C4-2B (cell line): ENCODE measurements around the gene NUP62.

Source experiments
- ZFX ChIP-seq: fragments of 450-650 bp; IDR thresholded peaks from 2 replicates; pipeline ENCODE4 v1.6.1; 2017
- TF ChIP-seq, protein P1 (sequence below): fragments of 450-650 bp; conservative IDR thresholded peaks from 2 replicates; pipeline ENCODE4 v1.5.1; 2017; ENCODE audit warnings: mild to moderate bottlenecking

DNA sequence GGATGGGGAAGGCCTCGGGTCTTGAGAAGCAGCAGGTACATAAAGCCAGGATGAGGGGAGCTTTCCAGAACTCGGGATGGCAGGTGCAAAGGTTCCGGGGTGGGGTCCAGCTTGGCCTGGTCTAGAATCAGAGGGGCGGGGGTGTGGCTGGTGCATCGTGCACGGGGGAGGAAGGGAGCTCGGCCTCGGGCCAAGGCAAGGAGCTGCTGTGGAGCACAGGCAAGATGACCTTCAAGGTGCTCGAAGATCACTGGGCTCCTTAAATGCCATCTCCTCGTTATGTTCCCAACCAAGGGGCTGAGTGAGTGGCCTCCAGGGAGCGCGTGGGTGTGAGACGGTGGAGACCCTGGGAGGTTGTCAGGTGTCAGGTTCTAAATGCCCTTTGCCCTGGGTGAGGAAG is 47.8 kb upstream of the NUP62 start:
- TF ChIP-seq, protein P1, sequence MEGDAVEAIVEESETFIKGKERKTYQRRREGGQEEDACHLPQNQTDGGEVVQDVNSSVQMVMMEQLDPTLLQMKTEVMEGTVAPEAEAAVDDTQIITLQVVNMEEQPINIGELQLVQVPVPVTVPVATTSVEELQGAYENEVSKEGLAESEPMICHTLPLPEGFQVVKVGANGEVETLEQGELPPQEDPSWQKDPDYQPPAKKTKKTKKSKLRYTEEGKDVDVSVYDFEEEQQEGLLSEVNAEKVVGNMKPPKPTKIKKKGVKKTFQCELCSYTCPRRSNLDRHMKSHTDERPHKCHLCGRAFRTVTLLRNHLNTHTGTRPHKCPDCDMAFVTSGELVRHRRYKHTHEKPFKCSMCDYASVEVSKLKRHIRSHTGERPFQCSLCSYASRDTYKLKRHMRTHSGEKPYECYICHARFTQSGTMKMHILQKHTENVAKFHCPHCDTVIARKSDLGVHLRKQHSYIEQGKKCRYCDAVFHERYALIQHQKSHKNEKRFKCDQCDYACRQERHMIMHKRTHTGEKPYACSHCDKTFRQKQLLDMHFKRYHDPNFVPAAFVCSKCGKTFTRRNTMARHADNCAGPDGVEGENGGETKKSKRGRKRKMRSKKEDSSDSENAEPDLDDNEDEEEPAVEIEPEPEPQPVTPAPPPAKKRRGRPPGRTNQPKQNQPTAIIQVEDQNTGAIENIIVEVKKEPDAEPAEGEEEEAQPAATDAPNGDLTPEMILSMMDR: no peak
- no peak for TF ChIP-seq ZFX
